GM23338 (cell line): ENCODE results near the gene KIAA0513. TPM values are rescaled to one million over a fixed set of nuclear protein-coding genes. Genes with fewer than 3 reads are reported as not detected.

Source experiments
- ATAC-seq: fragments of 200-7000 bp; cut with Tn5 transposase; 3 replicates; pipeline ENCODE4 v1.9.1; 2020
- DNase-seq: peaks from one replicate; pipeline ENCODE4 v3.0.0-alpha.2; 2015; ENCODE audit warnings: low spot score
- H2AFZ ChIP-seq: fragments of 200-600 bp; sonication (generic); 2 replicates; pipeline ENCODE4 v1.8.0; 2016; ENCODE audit warnings: antibody characterized with exemption, mild to moderate bottlenecking, moderate library complexity
- H3F3A ChIP-seq: fragments of 200-600 bp; sonication (generic); replicated peaks from 2 replicates; pipeline ENCODE4 v1.8.0; 2017; ENCODE audit warnings: antibody characterized with exemption, mixed run types, low read depth
- H3K27ac ChIP-seq: fragments of 200-600 bp; sonication (generic); 2 replicates; pipeline ENCODE4 v1.6.1; 2016; ENCODE audit warnings: low read depth
- H3K27me3 ChIP-seq: fragments of 200-600 bp; sonication (generic); 2 replicates; pipeline ENCODE4 v1.8.0; 2016; ENCODE audit warnings: mild to moderate bottlenecking, mixed run types, moderate library complexity; ENCODE audit not compliant: insufficient read depth
- H3K36me3 ChIP-seq: fragments of 200-600 bp; sonication (generic); 2 replicates; pipeline ENCODE4 v1.8.0; 2016; ENCODE audit warnings: mild to moderate bottlenecking; ENCODE audit not compliant: insufficient read depth
- H3K4me1 ChIP-seq: fragments of 200-600 bp; sonication (generic); 2 replicates; pipeline ENCODE4 v1.8.0; 2016; ENCODE audit warnings: mild to moderate bottlenecking, moderate library complexity; ENCODE audit not compliant: insufficient read depth
- H3K4me2 ChIP-seq: fragments of 200-600 bp; sonication (generic); 2 replicates; pipeline ENCODE4 v1.7.1; 2017; ENCODE audit warnings: mixed run types
- H3K4me3 ChIP-seq: fragments of 200-600 bp; sonication (generic); 2 replicates; pipeline ENCODE4 v1.6.1; 2016; ENCODE audit warnings: mixed run types
- H3K79me2 ChIP-seq: fragments of 200-600 bp; sonication (generic); replicated peaks from 2 replicates; pipeline ENCODE4 v1.8.0; 2017; ENCODE audit warnings: mild to moderate bottlenecking; ENCODE audit not compliant: insufficient read depth
- H3K9me2 ChIP-seq: fragments of 200-600 bp; sonication (generic); 2 replicates; pipeline ENCODE4 v1.8.0; 2017; ENCODE audit not compliant: insufficient read depth
- H4K20me1 ChIP-seq: fragments of 200-600 bp; sonication (generic); replicated peaks from 2 replicates; pipeline ENCODE4 v1.8.0; 2017; ENCODE audit warnings: mild to moderate bottlenecking; ENCODE audit not compliant: insufficient read depth
- H3K27ac Mint-ChIP-seq: 2 replicates; pipeline ENCODE4 v1.8.0; 2020; ENCODE audit warnings: inconsistent platforms, mild to moderate bottlenecking, moderate library complexity, mixed read lengths
- H3K27me3 Mint-ChIP-seq: 3 replicates; pipeline ENCODE4 v1.8.0; 2022; ENCODE audit warnings: low read depth, mild to moderate bottlenecking, moderate library complexity, mixed read lengths, inconsistent platforms; ENCODE audit not compliant: insufficient read depth, poor library complexity
- H3K36me3 Mint-ChIP-seq: 3 replicates; pipeline ENCODE4 v1.8.0; 2021; ENCODE audit warnings: low read depth, mild to moderate bottlenecking, inconsistent platforms, moderate library complexity, mixed read lengths
- H3K4me1 Mint-ChIP-seq: 3 replicates; pipeline ENCODE4 v1.8.0; 2020; ENCODE audit warnings: mild to moderate bottlenecking, inconsistent platforms, mixed read lengths
- H3K4me3 Mint-ChIP-seq: 3 replicates; pipeline ENCODE4 v1.8.0; 2021; ENCODE audit warnings: moderate library complexity, mild to moderate bottlenecking, inconsistent platforms, mixed read lengths
- H3K9me3 Mint-ChIP-seq: 3 replicates; pipeline ENCODE4 v1.8.0; 2020; ENCODE audit warnings: moderate library complexity, mild to moderate bottlenecking, inconsistent platforms, mixed read lengths
- CREB1 ChIP-seq: fragments of 250-450 bp; sonication (Bioruptor Pico); IDR thresholded peaks from 2 replicates; pipeline ENCODE4 v1.5.0; 2020; ENCODE audit warnings: low read depth, mild to moderate bottlenecking, moderate library complexity
- CTCF ChIP-seq, 2 experiments: fragments of 200-600 bp in 1 of 2; sonication (generic) in 1 of 2; conservative IDR thresholded peaks; 2 replicates each; pipeline versions ENCODE4 v1.5.1 to v1.6.1; 2016 to 2017; ENCODE audit warnings: antibody characterized with exemption in 2 of 2, low read depth in 2 of 2, mild to moderate bottlenecking in 2 of 2, moderate library complexity in 1 of 2
- ETS1 ChIP-seq: IDR thresholded peaks from 2 replicates; pipeline ENCODE4 v1.6.1; 2016; ENCODE audit warnings: antibody characterized with exemption
- EZH2 ChIP-seq: fragments of 200-600 bp; sonication (generic); IDR thresholded peaks from one replicate; pipeline ENCODE4 v1.8.0; 2017; ENCODE audit warnings: antibody characterized with exemption, mild to moderate bottlenecking, low read depth; ENCODE audit not compliant: unreplicated experiment
- EZH2phosphoT487 ChIP-seq: fragments of 200-600 bp; sonication (generic); IDR thresholded peaks from one replicate; pipeline ENCODE4 v1.8.1; 2018; ENCODE audit warnings: antibody characterized with exemption; ENCODE audit not compliant: unreplicated experiment
- JUNB ChIP-seq: IDR thresholded peaks from one replicate; pipeline ENCODE4 v1.6.1; 2016; ENCODE audit warnings: antibody characterized with exemption; ENCODE audit not compliant: unreplicated experiment
- NANOG ChIP-seq: IDR thresholded peaks from 2 replicates; pipeline ENCODE4 v1.6.1; 2016; ENCODE audit warnings: antibody characterized with exemption, borderline replicate concordance
- POLR2AphosphoS5 ChIP-seq: IDR thresholded peaks from 2 replicates; pipeline ENCODE4 v1.6.1; 2016; ENCODE audit warnings: antibody characterized with exemption, low read depth
- REST ChIP-seq: IDR thresholded peaks from one replicate; pipeline ENCODE4 v1.6.1; 2018; ENCODE audit warnings: antibody characterized with exemption; ENCODE audit not compliant: unreplicated experiment
- STAT1 ChIP-seq: IDR thresholded peaks from one replicate; pipeline ENCODE4 v1.6.1; 2016; ENCODE audit warnings: antibody characterized with exemption; ENCODE audit not compliant: unreplicated experiment
- ZNF114 ChIP-seq: fragments of 250-450 bp; sonication (Bioruptor Pico); IDR thresholded peaks from 2 replicates; pipeline ENCODE4 v1.5.0; 2020; ENCODE audit warnings: mild to moderate bottlenecking, moderate library complexity
- ZNF331 ChIP-seq: fragments of 250-450 bp; sonication (Bioruptor Pico); IDR thresholded peaks from 2 replicates; pipeline ENCODE4 v1.5.0; 2020; ENCODE audit warnings: low read depth, mild to moderate bottlenecking, moderate library complexity
- ZNF462 ChIP-seq: fragments of 250-450 bp; sonication (Bioruptor Pico); IDR thresholded peaks from 2 replicates; pipeline ENCODE4 v1.5.0; 2020; ENCODE audit warnings: mild to moderate bottlenecking, moderate library complexity
- polyA plus RNA-seq: library from polyadenylated mRNA; unstranded; fragments of >200 nt; fragmentation: Nextera tagmentation; extraction: Ambion mirVana; gene quantifications from 2 replicates; pipeline ENCODE4 v1.2.1, GENCODE V29; 2016
- total RNA-seq: library from RNA; depleted of rRNA; stranded (reverse); fragments of >200 nt; shearing (Covaris generic); gene quantifications from 2 replicates; pipeline ENCODE4 v1.2.3, GENCODE V29; 2014

KIAA0513 gene
- total and polyA plus RNA-seq, 2 experiments from 2014 or later: 2.1 to 8.7 TPM

DNA sequence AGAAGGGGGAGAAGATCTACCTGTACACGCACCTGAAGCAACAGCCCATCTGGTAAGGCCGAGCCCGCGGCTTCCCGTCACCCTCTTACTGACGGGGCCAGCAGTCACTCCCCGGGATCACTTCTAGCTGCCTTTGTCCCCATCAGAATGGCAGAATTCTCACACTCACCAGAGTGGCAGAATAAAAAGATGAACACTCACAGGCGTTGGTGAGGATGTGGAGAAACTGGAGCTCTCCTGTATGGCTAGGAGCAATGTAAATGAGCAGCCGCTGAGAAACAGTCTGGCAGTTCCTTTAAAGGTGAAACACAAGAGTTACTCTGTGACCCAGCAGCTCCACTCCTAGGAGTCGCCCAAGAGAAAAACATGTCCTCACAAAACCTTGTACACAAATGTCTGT is 51.4 kb downstream of the KIAA0513 start:
- Histone ChIP-seq H3K4me3 (no peak overlapping the region), H3K79me2 (no peaks in the 10 kb centered on the region), H3K9me2 (no peaks in the 10 kb centered on the region), H3K27ac (no peak overlapping the region), H3K36me3 (no peaks in the 10 kb centered on the region), H2AFZ (no peak overlapping the region), H3K4me1 (peaks cover 28% of the 10 kb centered on the region), H3F3A (peaks cover 8% of the 10 kb centered on the region), H3K4me2 (no peak overlapping the region), H3K27me3 (peaks cover 25% of the 10 kb centered on the region), H4K20me1 (no peaks in the 10 kb centered on the region; the same call in 1 of the 2 replicates)
- no peak overlapping the region for H3K4me3 Mint-ChIP-seq
- peaks cover 42% of the 10 kb centered on the region for H3K4me1 Mint-ChIP-seq
- DNase-seq (no peak), ATAC-seq (no peak)
- no peaks in the 10 kb centered on the region for H3K9me3 Mint-ChIP-seq
- peaks cover 4% of the 10 kb centered on the region; the same call in 1 of the 3 replicates for H3K36me3 Mint-ChIP-seq
- TF ChIP-seq JUNB (no peak), NANOG (no peak), CTCF (conservative IDR thresholded peaks at IDR 0.05; ENCODE audit: low read depth in 2 of 2) (no peak), CREB1 (CRISPR knock-in tag) (no peak), EZH2phosphoT487 (no peak), STAT1 (no peak), ETS1 (no peak), REST (no peak), POLR2AphosphoS5 (no peak), ZNF462 (no peak), EZH2 (no peak), ZNF114 (CRISPR knock-in tag) (no peak), ZNF331 (CRISPR knock-in tag) (no peak)
- no peak overlapping the region for H3K27ac Mint-ChIP-seq
- H3K27me3 Mint-ChIP-seq: peaks cover 37% of the 10 kb centered on the region
